ENCODE data around the gene IVNS1ABP.

GRCh38 chr1:185351734-185352466 lies 34.9 kb upstream of the IVNS1ABP start:
- TF ChIP-seq CTCF (conservative IDR thresholded peaks at IDR 0.05 in 1 of 2, IDR thresholded peaks at IDR 0.05 in 1 of 2; ENCODE audit: low read depth in 1 of 2, low read length in 2 of 2) = no peak
- TF ChIP-seq EZH2 (IDR thresholded peaks at IDR 0.05; ENCODE audit: low read length, missing control alignments) = no peak
